ENCODE data around the gene TNNC1.

DNA sequence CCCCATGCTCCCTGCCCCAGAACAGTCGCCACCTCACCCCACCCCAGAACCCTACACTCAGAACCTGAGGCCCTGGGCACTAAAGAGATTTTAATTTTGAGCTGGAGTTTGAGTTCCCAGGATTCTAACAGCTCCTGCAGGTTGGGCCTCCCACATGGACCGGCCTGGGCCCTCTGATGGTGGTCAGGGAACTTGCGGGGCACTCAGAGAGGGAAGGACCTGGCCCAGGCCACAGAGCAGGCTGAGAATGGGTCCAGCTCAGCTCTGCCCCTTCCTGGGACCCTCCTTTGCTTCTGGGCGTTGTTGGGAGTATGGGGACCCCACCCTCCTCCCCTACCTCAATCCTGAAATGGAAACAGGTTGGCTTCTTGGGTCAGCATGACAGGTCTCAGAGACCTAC lies 7.8 kb downstream of the TNNC1 start:
- no peak for TF ChIP-seq JUN (IDR thresholded peaks at IDR 0.05; ENCODE audit: borderline replicate concordance, insufficient read depth, insufficient read length, low read depth)
- TF ChIP-seq POLR2A (IDR thresholded peaks at IDR 0.05; ENCODE audit: low read depth, low read length) = no peak
- TF ChIP-seq, protein P1, sequence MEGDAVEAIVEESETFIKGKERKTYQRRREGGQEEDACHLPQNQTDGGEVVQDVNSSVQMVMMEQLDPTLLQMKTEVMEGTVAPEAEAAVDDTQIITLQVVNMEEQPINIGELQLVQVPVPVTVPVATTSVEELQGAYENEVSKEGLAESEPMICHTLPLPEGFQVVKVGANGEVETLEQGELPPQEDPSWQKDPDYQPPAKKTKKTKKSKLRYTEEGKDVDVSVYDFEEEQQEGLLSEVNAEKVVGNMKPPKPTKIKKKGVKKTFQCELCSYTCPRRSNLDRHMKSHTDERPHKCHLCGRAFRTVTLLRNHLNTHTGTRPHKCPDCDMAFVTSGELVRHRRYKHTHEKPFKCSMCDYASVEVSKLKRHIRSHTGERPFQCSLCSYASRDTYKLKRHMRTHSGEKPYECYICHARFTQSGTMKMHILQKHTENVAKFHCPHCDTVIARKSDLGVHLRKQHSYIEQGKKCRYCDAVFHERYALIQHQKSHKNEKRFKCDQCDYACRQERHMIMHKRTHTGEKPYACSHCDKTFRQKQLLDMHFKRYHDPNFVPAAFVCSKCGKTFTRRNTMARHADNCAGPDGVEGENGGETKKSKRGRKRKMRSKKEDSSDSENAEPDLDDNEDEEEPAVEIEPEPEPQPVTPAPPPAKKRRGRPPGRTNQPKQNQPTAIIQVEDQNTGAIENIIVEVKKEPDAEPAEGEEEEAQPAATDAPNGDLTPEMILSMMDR (IDR thresholded peaks at IDR 0.05; ENCODE audit: extremely low read depth in 1 of 2, insufficient read depth in 1 of 2, low read depth in 1 of 2, low read length in 2 of 2) = peak in 1 of 2 donors; percentile 1
- TF ChIP-seq, protein P2, sequence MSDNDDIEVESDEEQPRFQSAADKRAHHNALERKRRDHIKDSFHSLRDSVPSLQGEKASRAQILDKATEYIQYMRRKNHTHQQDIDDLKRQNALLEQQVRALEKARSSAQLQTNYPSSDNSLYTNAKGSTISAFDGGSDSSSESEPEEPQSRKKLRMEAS (IDR thresholded peaks at IDR 0.05; ENCODE audit: insufficient read depth, insufficient read length) = no peak
- TF ChIP-seq EZH2 (IDR thresholded peaks at IDR 0.05; ENCODE audit: borderline replicate concordance, low read depth, low read length, severe bottlenecking) = no peak
- TF ChIP-seq MYC (IDR thresholded peaks at IDR 0.05; ENCODE audit: low read depth, low read length) = no peak
- TF ChIP-seq FOS (IDR thresholded peaks at IDR 0.05; ENCODE audit: borderline replicate concordance, insufficient read depth, low read length) = no peak

Data from endothelial cell of umbilical vein (primary cell).